ENCODE measurements around the gene ZNF672. TPM values are rescaled to one million over a fixed set of nuclear protein-coding genes. Genes with fewer than 3 reads are reported as not detected.
"Not testable (repeated sequence)": the region's sequence is repeated elsewhere in the genome, so short reads cannot be mapped to it uniquely, and the experiment has no call there.

ZNF672 gene
- total RNA-seq, 1 donor from 2014 or later, result 28.7 TPM

GRCh38 chr1:248885646-248886045 lies 47.6 kb downstream of the ZNF672 start:
- Histone ChIP-seq H3K4me3 (ENCODE audit: low read depth, low read length) (no peak overlapping the region), H3K36me3 (ENCODE audit: control insufficient read depth, insufficient read depth, low read length) (no peaks in the 10 kb centered on the region), H3K27me3 (ENCODE audit: control insufficient read depth, insufficient read depth, low read length) (no peaks in the 10 kb centered on the region)
- DNase-seq (ENCODE audit: low read depth), result no peak
- TF ChIP-seq CTCF (IDR thresholded peaks at IDR 0.05; ENCODE audit: insufficient read depth, low read length, poor library complexity, severe bottlenecking), result no peak

GRCh38 chr1:248886237-248886895 lies 48.3 kb downstream of the ZNF672 start:
- Histone ChIP-seq H3K27me3 (ENCODE audit: control insufficient read depth, insufficient read depth, low read length) (no peaks in the 10 kb centered on the region), H3K4me3 (ENCODE audit: low read depth, low read length) (no peak overlapping the region), H3K36me3 (ENCODE audit: control insufficient read depth, insufficient read depth, low read length) (no peaks in the 10 kb centered on the region)
- no peak for TF ChIP-seq CTCF (IDR thresholded peaks at IDR 0.05; ENCODE audit: insufficient read depth, low read length, poor library complexity, severe bottlenecking)
- DNase-seq (ENCODE audit: low read depth), result no peak

DNA sequence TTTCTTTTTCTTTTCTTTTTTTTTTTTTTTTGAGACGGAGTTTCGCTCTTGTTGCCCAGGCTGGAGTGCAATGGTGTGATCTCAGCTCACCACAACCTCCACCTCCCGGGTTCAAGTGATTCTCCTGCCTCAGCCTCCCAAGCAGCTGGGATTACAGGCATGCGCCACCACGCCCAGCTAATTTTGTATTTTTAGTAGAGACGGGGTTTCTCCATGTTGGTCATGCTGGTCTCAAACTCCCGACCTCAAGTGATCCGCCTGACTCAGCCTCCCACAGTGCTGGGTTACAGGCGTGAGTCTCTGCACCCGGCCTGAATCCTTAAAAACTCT lies 51.9 kb downstream of the ZNF672 start:
- H3K36me3 ChIP-seq (ENCODE audit: control insufficient read depth, insufficient read depth, low read length); H3K4me3 ChIP-seq (ENCODE audit: low read depth, low read length); DNase-seq (ENCODE audit: low read depth); H3K27me3 ChIP-seq (ENCODE audit: control insufficient read depth, insufficient read depth, low read length): not testable (repeated sequence)

- H3K36me3 ChIP-seq (ENCODE audit: control insufficient read depth, insufficient read depth, low read length), result no peaks in the 10 kb centered on the region
- H3K27me3 ChIP-seq (ENCODE audit: control insufficient read depth, insufficient read depth, low read length), result no peaks in the 10 kb centered on the region
- no peak overlapping the region for H3K4me3 ChIP-seq (ENCODE audit: low read depth, low read length)
- DNase-seq (ENCODE audit: low read depth), result no peak
- no peak for TF ChIP-seq CTCF (IDR thresholded peaks at IDR 0.05; ENCODE audit: insufficient read depth, low read length, poor library complexity, severe bottlenecking)
Observed at GRCh38 chr1:248890549-248891498, 52.8 kb downstream of the ZNF672 start.

- Histone ChIP-seq H3K36me3 (ENCODE audit: control insufficient read depth, insufficient read depth, low read length) (no peaks in the 10 kb centered on the region), H3K4me3 (ENCODE audit: low read depth, low read length) (no peak overlapping the region), H3K27me3 (ENCODE audit: control insufficient read depth, insufficient read depth, low read length) (no peaks in the 10 kb centered on the region)
- DNase-seq (ENCODE audit: low read depth), result no peak
- TF ChIP-seq CTCF (IDR thresholded peaks at IDR 0.05; ENCODE audit: insufficient read depth, low read length, poor library complexity, severe bottlenecking), result no peak
Observed at GRCh38 chr1:248891758-248892157, 53.7 kb downstream of the ZNF672 start.

DNA sequence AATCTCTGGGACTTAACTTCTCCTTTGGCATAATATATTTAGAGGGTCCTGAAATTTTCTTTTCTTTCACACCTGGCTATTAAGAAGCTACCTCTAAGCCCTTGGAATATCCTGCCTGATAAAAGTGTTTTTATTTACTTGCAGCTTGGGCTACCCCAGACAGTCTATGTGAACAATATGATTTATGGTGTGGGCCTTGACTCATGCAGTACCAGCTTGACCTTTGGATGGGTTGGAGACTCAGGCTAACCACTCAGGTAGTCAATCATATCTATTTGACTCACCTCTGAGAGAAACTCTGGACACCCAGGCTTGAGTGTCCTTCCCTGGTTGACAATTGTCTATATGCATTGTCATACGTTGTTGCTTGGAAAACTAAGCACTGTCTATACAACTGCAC lies 54.6 kb downstream of the ZNF672 start:
- no peak for TF ChIP-seq CTCF (IDR thresholded peaks at IDR 0.05; ENCODE audit: insufficient read depth, low read length, poor library complexity, severe bottlenecking)
- no peak for DNase-seq (ENCODE audit: low read depth)
- Histone ChIP-seq H3K4me3 (ENCODE audit: low read depth, low read length) (no peak overlapping the region), H3K36me3 (ENCODE audit: control insufficient read depth, insufficient read depth, low read length) (no peaks in the 10 kb centered on the region), H3K27me3 (ENCODE audit: control insufficient read depth, insufficient read depth, low read length) (no peaks in the 10 kb centered on the region)
